Activated CD8-positive, alpha-beta memory T cell treated with anti-CD3 and anti-CD28 coated beads, Interleukin-2, amount 50 U/mL, for 24 hours (primary cell): ENCODE measurements around the gene ZNF484.
"Not testable (repeated sequence)": the region's sequence is repeated elsewhere in the genome, so short reads cannot be mapped to it uniquely, and the experiment has no call there.

Experiments used
- DNase-seq: peaks from one replicate; pipeline ENCODE4 v3.0.0-alpha.2; 2020; ENCODE audit errors: extremely low read depth

The ZNF484 gene

DNA sequence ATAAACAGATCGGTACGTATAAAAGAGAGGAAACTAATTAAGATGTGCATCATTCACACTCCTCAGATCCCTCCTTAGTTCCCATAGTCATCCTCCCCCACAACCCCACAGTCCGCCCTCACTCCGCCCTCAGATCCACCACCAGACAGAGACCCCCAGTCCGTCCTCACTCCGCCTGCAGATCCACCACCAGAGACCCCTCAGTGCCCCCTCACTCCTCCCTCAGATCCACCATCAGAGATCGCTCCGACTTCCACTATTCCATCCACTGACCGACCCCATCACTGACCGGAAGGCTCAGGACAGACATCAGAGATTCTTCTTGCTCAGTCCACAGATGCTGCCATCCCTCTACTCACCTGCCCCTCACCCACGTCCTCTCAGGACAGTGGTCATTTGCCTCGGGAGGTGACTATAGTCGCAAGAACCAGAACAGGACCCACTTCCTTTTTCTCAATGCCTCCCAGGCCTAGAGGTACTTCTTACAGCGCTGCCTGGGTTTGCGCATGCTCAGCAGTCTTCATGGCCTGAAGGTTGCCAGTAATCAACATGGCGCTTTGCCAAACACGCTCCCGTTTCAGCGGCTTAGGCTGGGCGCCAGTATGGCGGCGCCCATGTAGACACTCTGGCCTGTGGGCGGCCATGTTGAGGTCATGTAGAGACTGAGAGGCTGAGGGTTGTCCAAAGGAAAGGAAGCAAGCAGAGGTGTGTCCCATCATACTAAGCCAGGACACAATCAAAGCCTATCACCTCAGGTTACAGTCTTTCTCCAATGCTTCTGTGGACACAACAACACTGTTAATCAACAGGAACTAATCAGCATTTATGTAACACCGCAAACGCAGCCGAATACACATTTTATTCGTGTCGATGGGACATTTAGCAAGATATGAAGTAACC is at the start of gene ZNF484:
Gene ZNF484, minus strand, starts transcription at position 508 of the 900 bp plus-strand sequence. CDS start 3,009 bp downstream, outside the sequence.
- DNase-seq, result peak; percentile 95

DNA sequence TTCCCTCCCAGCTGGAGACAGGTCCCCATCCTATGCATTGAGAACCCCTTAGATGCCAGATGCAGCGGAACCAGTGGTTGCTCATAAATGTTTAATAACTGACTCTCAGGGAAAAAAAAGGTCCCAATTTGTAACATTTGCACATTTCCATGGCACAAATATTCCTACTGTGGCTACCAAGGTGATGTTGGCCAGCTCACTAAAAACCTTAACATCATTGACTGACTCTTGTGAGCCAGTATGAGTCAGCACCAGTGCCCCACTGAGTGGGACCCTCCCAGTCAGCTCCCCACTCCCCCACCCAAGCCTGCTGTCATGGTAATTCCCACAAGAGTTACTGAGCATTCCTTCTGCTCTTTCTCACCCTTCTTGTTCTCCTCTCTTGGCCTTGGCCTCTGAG is 42.6 kb upstream of the ZNF484 start:
- DNase-seq, result no peak

DNA sequence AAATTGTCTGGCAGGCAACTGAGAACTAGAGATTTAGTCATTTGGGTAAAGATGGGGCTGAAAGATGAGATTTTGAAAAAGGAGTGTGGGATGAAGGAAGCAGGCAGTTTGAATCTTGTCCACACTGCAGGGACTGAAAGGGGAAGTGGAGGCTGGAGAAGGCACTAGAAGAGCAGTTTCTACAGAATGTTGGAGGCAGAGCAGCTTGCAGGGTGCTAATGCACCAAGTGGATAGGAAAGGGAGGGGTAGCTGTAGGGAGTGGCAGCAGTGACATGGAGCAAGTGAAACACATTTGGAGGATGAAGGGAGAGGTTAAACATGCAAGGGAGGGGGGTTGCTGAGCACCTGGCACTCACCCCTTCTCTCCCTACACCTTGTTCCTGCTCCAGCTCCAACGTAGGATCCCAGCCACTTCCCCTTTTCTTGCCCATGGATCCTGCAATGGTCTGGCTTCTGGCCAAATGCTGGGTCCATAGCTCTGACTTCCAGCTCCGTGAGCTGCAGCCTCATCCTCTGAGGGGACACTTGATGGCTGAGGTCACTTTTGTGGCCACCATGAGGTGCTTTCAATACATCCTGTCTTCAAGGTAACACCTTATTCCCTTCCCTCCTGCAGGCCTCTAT is 39.5 kb upstream of the ZNF484 start:
- DNase-seq, result no peak

DNA sequence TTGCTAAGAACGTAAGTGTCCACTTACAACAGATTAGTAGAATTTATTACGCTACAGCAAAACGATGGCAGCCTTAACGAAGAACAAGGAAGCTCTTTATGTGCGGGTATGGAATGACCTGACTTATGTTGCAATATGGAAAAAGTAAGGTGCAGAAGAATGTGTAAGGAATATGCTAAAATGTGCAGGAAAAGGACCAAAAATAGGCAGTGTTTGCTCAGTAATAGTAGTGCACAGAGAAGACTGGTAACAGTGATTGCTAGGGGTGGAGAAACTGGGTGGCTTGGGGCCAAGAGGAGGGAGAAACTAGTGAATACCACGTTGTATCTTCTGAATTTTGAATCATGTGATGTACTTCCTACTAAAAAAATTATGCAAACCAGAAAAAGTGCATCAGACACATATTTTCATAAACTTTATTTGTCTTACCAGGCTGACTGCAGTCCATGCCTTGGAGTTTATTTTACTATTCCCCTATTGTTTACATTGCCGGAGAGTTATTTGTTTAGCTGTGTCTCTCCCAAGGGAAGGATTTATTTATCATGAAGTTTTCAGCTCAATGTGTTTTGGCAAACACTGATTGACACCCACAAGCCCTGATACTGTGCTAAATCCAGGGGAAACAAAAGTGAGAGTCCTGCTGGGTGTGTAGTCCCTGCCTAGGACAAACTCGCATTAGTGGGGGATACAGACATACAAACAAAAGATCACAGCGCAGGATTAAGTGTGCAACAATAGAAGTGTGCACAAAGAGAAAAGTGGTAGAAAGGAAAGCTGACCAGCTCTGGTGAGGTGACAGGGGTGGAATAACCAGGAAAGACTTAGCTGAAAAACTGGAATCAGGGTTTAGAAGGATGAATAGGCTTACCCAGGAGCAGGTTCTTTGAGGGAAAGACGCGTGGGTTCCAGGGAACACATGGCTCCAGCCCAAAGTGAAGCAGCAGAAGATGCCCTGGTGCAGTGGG is 34.0 kb upstream of the ZNF484 start:
- DNase-seq, result no peak

DNA sequence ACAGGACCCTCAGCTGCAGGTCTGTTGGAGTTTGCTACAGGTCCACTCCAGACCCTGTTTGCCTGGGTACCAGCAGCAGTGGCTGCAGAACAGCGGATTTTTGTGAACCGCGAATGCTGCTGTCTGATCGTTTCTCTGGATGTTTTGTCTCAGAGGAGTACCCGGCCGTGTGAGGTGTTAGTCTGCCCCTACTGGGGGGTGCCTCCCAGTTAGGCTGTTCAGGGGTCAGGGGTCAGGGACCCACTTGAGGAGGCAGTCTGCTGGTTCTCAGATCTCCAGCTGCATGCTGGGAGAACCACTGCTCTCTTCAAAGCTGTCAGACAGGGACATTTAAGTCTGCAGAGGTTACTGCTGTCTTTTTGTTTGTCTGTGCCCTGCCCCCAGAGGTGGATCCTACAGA is 27.3 kb upstream of the ZNF484 start:
- not testable (repeated sequence) for DNase-seq

DNA sequence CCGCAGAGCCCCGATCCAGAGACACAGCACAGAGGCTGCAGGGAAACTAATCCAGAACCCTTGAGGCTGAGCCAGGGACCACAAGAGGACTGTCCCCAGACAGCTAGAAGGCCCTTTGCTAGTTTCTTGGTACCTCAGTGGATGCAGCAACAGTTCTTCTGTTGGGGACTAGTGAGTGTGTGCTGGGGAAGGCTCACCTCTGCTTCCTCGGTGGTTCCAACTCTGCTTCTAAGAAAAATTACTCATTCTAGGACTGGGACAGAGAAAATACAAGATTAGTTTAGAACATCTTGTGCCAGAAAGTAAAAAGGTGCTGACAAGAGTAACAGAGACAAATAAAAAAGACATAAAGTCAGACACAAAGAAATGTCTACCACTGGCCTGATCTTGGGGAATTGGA is 19.5 kb upstream of the ZNF484 start:
- no peak for DNase-seq

DNA sequence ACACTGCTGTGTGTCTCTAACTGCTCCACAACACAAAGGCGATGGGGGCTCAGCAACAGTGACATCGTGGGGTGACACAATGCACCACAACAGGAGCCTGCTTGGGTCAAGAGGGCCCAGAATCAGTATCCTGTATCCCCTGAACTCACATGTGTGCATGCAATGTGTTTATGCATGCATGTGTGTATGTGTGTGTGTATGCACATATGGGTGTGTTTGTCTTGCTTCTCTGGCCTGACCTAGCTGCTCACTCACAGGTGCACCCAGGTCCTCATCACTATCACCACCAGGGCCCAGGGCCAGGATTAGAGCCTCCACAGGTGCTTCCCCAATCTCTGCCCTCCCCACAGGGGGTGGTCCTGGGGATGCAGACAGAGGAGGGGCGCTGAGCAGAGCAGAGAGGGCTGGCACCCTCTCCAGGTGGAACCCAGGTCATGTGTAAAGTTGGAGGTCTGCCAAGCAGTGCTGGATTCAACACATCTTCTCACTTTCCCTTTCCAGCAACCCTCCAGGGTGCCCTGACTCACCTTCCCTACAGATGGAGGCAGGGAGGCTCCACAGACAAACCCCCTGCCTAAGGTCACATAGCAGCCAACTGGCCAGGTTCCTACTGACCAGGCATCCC is 18.1 kb upstream of the ZNF484 start:
- DNase-seq, result no peak

DNA sequence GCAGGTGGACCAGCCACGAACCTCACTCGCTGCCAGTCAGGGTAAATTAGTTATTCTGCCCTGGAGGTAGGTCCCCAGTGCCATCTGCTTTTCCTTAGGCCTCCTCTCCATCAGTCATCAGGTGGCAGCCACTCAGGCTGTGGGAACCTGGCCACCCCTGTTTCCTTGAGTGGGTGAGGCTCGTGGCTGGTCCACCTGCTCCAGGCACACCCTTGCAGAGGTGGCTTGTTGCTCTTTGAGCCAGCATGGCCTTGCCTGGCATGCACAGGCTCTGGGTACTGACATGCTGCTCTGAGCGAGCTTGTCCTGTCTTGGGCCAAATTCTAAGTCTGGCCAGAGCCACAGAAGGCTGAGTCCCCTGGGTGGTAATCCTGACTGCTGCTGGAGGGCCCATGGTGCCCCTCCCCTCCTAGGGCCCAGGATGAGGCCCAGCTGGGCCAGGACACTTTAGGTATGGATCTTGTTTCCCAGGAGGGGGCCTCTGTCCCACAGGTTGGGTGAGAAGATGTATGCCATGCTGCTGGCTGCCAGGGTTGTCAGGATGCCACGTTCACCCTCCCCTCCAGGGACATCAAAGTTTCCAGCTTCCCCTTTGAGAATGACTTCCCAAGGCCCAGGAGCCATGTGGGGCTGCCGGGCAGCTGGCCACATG is 17.0 kb upstream of the ZNF484 start:
- DNase-seq, result no peak

DNA sequence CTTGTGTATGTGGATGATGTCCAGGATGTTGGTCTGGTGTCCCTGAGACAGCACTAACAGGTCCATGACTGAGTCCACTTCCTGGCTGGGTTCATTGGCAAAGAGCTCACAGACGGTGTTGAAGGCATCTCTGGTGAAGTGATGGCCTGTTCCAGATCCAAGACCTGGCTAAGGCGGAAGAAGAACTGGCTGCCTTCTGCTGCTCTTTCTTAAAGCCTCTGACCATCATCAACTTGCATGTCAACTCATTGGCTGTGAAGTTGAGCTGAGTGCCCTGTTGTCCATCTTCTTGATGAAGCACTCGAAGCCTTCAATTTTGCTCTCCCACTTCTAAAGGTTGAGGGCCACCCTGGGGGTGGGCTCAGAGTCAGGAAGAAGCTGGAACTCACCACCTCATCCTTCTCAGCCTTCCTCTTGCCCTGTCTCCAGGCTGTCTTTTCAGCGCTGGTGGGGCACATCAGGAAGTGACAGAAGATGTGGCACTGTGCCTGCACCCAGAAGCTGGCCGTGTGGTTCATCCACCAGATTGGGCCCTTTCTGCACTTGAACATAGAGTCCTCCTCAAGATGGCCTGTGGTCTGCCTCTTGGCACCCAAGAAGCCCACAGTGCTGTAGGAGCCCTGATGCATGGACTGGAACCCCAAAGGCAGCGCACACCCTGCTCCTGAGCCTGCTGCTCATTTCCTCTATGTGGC is 16.2 kb upstream of the ZNF484 start:
- DNase-seq, result not testable (repeated sequence)

DNA sequence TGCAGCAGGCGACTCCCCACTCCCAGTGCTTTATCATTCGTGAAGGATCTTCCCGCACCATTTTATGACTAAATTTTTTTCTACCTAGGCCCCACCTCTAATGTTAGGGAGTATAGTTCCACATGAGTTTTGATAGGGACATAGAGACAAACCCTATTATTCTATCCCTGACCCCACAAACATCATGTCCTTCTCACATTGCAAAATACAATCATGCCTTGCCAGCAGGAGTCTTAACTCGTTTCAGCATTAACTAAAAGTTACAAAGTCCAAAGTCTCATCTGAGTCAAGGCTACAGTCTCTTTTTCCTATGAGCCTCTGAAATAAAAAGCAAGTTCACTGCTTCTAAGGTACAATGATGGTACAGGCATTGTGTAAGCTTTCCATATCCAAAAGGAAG is 14.4 kb upstream of the ZNF484 start:
- DNase-seq, result not testable (repeated sequence)

DNA sequence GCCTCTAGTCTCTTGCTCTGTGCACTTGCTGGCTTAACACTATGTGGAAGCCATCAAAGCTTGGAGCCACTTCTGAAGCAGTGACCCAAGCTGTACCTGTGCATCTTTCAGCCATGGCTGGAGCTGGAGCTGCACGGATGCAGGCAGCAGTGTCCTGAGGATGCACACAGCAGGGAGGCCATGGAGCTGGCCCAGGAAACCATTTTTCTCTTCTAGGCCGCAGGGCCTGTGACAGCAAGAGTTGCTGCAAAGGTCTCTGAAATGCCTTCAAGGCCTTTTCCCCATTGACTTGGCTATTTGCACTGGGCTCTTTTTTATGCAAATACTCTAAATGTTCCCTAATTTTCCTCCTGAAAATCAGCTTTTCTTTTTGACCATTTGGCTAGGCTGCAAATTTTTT is 12.9 kb upstream of the ZNF484 start:
- no peak for DNase-seq

DNA sequence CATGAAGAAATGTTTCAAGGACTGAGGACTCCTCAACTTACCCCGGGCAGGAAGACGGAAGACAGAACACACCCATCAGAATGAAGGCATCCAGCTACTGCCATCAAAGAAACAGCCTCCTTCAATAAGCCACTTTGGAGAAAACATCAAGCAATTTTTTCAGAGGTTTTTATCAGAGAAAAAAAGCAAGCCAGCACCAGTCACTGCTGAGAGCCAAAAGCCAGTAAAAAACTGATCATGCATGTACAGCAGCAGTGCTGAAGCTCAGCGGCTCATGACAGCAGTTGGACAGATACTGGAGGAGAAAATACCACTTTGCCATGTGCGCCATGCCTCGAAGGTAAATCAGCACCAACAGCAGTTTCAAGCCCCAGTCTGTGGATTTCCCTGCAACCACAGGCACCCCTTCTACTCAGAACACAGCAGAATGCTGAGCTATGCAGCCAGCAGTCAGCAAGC is 10.1 kb upstream of the ZNF484 start:
- no peak for DNase-seq

DNA sequence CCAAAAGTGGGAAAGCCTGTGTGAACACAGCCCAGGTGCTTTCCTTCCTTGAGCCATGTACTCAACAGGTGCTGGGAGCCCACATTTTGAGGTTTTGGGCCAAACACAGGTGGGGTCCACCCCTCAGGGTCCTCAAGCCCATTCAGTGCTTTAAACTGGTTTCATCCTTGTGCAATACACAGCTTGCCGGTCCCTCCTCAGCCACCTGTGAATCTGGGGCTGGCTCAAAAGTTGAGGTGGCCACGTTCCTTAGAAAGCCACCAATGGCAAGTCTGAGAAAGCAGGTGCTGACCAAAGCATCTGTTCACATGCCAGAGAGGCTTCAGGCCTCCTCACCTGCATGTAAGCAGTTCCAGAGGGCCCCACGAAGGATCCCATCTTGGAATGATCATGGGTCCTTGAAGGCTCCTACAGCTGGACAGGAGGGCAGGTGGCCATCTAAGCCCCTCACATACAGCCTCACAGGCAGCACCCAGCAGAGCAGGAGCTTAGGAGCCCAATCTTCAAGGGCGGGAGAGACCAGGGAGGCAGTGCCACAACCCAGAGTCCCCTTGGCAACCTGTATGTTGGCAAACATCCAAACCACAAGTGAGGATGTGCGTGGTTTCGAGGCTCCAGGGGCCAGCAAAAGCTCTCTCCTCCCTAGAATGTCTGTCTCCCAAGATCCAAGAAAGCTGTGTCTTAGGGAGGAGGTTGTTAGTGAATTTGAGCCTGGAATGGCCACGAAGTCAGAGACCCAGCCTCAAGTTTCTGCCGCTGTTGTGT is 9.2 kb upstream of the ZNF484 start:
- not testable (repeated sequence) for DNase-seq

DNA sequence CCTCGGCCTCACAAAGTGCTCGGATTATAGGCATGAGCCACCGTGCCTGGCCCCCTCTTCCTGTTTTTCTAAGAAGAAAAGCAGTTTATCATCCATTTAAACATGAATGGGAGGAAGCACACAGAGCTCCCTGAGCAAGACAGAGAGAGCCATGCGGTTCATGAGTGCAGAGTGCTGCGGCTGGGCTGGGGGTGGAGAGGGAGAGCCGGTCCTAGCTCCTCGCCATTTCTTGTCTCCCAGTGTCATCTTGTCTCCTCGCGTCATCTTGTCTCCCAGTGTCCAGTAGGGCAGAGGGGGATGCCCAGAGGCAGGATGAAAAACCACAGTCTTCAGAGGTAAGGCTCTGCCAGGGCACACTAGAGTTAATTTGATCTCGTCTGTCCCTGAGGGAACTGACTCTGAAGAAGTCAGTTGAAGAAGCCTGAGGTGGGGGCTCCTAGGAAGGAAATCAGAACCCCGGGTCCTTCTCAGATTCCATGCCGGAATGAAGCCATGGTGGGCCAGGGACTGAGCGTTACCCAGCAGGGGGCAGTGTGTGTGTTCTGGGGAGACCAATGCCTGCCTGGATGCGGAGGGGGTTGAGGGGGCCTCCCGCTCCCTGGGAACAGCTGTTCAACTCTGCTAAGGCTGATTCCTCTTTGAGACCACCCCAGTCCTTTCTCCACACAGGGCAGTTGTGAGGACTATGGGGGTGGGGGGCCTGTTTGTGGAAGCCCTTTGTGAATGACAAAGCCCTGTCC is 6.0 kb upstream of the ZNF484 start:
- DNase-seq, result not testable (repeated sequence)

DNA sequence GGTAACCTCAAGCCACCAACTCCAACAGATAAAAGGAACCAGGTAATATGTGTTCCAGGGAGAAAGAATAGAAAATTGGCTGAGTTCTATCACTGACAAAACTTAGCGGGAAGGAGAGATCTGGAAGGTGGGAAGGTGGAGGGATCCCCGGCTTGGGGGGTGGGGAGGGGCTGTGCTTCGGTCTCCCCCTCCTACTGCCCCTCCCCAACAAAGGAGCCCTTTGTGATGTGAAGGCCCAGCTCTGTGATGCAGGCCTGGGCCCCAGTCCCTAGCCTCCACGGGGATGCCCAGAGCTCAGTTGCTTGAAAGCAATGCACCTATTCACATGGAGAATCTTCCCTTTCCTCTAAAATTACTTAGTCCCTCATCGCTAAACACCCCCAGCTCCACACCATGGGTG is 4.4 kb upstream of the ZNF484 start:
- no peak for DNase-seq

DNA sequence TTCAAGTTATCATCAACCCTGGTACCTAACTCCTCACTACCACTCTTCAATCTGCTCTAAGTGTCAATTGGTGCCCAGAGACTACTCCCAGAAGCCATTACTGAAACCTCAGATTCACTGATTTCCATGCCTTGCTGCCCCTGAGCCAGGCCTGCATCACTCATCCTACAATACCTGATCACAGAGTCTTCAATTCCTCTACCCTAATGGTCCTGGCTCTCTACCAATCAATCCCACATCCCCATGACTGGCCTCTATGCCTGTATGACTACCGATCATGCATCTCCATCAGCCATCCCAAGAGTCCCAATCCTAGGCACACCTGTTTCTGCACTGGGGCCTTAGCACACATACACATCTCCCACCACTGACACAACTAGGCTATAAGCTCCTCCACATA is 2.5 kb downstream of the ZNF484 start:
- no peak for DNase-seq

DNA sequence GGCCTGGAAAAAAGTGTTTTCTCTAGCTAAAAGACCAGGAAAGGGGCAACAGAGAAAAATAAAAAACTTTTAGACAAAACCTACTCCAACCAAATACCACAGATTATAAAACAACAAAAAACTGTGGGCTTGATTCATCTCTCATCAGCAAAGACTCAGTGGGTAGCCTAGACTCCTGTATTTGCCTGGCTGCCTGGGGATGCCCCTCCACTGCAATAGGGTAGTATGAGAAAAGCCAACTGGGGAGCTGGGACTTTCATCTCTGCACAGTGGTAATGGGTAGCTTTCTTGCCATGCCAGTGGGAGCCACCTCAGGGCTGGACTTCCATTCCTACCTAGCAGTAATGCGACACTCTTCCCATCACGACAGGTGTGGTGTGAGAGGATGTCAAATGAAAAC is 7.5 kb downstream of the ZNF484 start:
- DNase-seq, result no peak

DNA sequence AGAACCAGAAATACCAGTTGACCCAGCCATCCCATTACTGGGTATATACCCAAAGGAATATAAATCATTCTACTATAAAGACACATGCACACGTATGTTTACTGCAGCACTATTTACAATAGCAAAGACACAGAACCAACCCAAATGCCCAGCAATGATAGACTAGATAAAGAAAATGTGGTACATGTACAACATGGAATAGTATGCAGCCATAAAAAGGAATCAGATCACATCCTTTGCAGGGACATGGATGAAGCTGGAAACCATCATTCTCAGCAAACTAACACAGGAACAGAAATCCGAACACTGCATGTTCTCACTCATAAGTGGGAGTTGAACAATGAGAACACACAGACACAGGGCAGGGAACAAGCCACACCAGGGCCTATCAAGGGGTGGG is 11.2 kb downstream of the ZNF484 start:
- not testable (repeated sequence) for DNase-seq

DNA sequence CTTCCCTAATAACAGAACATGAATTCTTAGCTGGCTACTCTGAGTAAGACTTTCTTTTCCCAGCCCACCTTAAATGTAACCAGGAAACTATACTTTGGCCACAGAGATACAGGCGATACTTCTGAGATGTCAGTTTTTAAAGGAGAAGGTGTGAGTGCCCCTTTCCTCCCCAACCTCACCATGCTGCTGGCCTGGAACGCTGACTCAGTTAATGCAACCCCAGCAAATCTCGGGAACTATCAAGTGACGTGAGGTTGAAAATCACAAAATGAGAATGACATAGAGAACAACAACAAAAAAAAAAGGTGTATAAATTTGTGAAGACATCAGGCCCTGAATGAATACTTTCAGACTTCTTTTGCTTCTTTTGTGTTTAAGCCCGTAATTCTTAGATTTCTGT is 13.7 kb downstream of the ZNF484 start:
- no peak for DNase-seq
